HepG2 (cell line): ENCODE measurements around the gene FABP1. TPM values are rescaled to one million over a fixed set of nuclear protein-coding genes. Genes with fewer than 3 reads are reported as not detected.
A peak's percentile ranks its signal among the peaks of the same experiment; 100 is the strongest.

Experiments
- ATAC-seq: fragments of 200-7000 bp; cut with Tn5 transposase; 3 replicates; pipeline ENCODE4 v1.9.1; 2020; ENCODE audit warnings: mild to moderate bottlenecking, moderate library complexity
- BruUV-seq: library from RNA; stranded (reverse); fragments of 400-500 nt; replicated peaks from 2 replicates; lab custom pipeline; 2021; lab: Mats Ljungman, UMichigan
- CTCF ChIA-PET: fragments of 300-600 bp; formaldehyde crosslinking; extraction: SDS; loops from one replicate; lab custom pipeline; 2021; ENCODE audit warnings: low total read pairs, inconsistent platforms, low intra/inter-chr PET ratio; lab: Yijun Ruan, JAX
- POLR2A ChIA-PET: fragments of 350-600 bp; sonication (Branson Sonifier 250); formaldehyde crosslinking; loops from one replicate; lab custom pipeline; 2020; ENCODE audit warnings: antibody characterized with exemption, inconsistent platforms; lab: Yijun Ruan, JAX
- DNase-seq: peaks from one replicate; pipeline ENCODE4 v3.0.0-alpha.2; 2015; ENCODE audit warnings: low spot score
- FAIRE-seq: peaks from 3 replicates; lab custom pipeline; 2011; peaks lifted over from hg19 to GRCh38; lab: Jason Lieb, UNC
- H2AFZ ChIP-seq: one replicate; pipeline ENCODE4 v1.6.1; 2011; ENCODE audit warnings: low read length, inconsistent platforms
- H3K27ac ChIP-seq: fragments of 300-600 bp; 3 replicates; pipeline ENCODE4 v1.8.0; 2011; ENCODE audit warnings: mixed run types, mild to moderate bottlenecking, mixed read lengths, low read length, inconsistent platforms; ENCODE audit not compliant: insufficient read depth; ENCODE audit errors: extremely low read length
- H3K27me3 ChIP-seq, 2 experiments: fragments of 200-600 bp in 1 of 2; 2 replicates in 1 of 2; 3 replicates in 1 of 2; pipeline versions ENCODE4 v1.6.0 to v1.8.0; 2011; ENCODE audit warnings: low read length in 2 of 2, mild to moderate bottlenecking in 2 of 2, moderate library complexity in 2 of 2, inconsistent platforms in 1 of 2; ENCODE audit not compliant: insufficient read depth in 2 of 2, control insufficient read depth in 1 of 2
- H3K36me3 ChIP-seq, 2 experiments: fragments of 200-600 bp in 1 of 2; replicated peaks in 1 of 2; 2 replicates in 1 of 2; 3 replicates in 1 of 2; pipeline versions ENCODE4 v1.5.1 to v1.8.0; 2011; ENCODE audit warnings: low read length in 2 of 2, inconsistent platforms in 1 of 2; ENCODE audit not compliant: insufficient read depth in 2 of 2, control insufficient read depth in 1 of 2
- H3K4me1 ChIP-seq: 2 replicates; pipeline ENCODE4 v1.5.1; 2012; ENCODE audit warnings: low read length, inconsistent platforms; ENCODE audit not compliant: insufficient read depth
- H3K4me2 ChIP-seq: 2 replicates; pipeline ENCODE4 v1.6.0; 2011; ENCODE audit warnings: low read depth, low read length, inconsistent platforms
- H3K4me3 ChIP-seq, 3 experiments: fragments of 200-600 bp in 1 of 3; sonication (generic), shearing (Covaris generic) in 1 of 3; replicated peaks in 1 of 3; 2 replicates each; pipeline ENCODE4 v1.5.1; 2011 to 2016; ENCODE audit warnings: low read length in 3 of 3, inconsistent platforms in 2 of 3, low read depth in 2 of 3, mild to moderate bottlenecking in 2 of 3, control low read depth in 1 of 3, mixed read lengths in 1 of 3; ENCODE audit not compliant: insufficient read depth in 1 of 3
- H3K79me2 ChIP-seq: one replicate; pipeline ENCODE4 v1.6.1; 2011; ENCODE audit warnings: low read length, inconsistent platforms; ENCODE audit not compliant: insufficient read depth
- H3K9ac ChIP-seq: 2 replicates; pipeline ENCODE4 v1.6.0; 2011; ENCODE audit warnings: mild to moderate bottlenecking, low read depth, low read length, inconsistent platforms; ENCODE audit not compliant: insufficient read depth
- H3K9me3 ChIP-seq: 2 replicates; pipeline ENCODE4 v1.5.1; 2012; ENCODE audit warnings: mild to moderate bottlenecking, low read length
- H4K20me1 ChIP-seq: 2 replicates; pipeline ENCODE4 v1.6.0; 2011; ENCODE audit warnings: inconsistent platforms, mild to moderate bottlenecking, low read length, moderate library complexity; ENCODE audit not compliant: insufficient read depth
- ATF2 ChIP-seq: sonication (generic); formaldehyde crosslinking; IDR thresholded peaks from 2 replicates; pipeline ENCODE4 v1.4.0; 2020; ENCODE audit warnings: missing genetic modification reagents
- CHD4 ChIP-seq: fragments of 200-600 bp; sonication (generic); IDR thresholded peaks from 2 replicates; pipeline ENCODE4 v1.7.0; 2017; ENCODE audit warnings: mild to moderate bottlenecking, low read length, borderline replicate concordance
- PPARG ChIP-seq: conservative IDR thresholded peaks from 2 replicates; pipeline ENCODE4 v1.6.1; 2016; ENCODE audit warnings: missing biosample characterization, missing genetic modification reagents
- ZFP1 ChIP-seq: IDR thresholded peaks from 2 replicates; pipeline ENCODE4 v1.6.1; 2016
- ZNF296 ChIP-seq: sonication (generic); formaldehyde crosslinking; conservative IDR thresholded peaks from 2 replicates; pipeline ENCODE4 v1.5.0; 2020; ENCODE audit warnings: mild to moderate bottlenecking, missing genetic modification reagents
- ZNF709 ChIP-seq: sonication (generic); formaldehyde crosslinking; IDR thresholded peaks from 2 replicates; pipeline ENCODE4 v1.5.0; 2020; ENCODE audit warnings: mild to moderate bottlenecking, missing genetic modification reagents
- WGBS: methylation state at CpG from one replicate; pipeline ENCODE4 v1.1.6; 2017; ENCODE audit warnings: low lambda C conversion rate; 5-methylcytosine and 5-hydroxymethylcytosine counted together
- in situ Hi-C: cut with HindIII; loops from 2 replicates; pipeline ENCODE4 v1.10.0; 2017; ENCODE audit warnings: low pct_unique_long_range_greater_than_20kb; ENCODE audit not compliant: extremely low pct_ligation_motif_present
- intact Hi-C: fragments of 100-400 bp; cut with micrococcal nuclease; formaldehyde crosslinking; loops from one replicate; pipeline ENCODE4 v1.10.0; 2022; ENCODE audit not compliant: unreplicated experiment
- polyA plus RNA-seq, 8 experiments: library from polyadenylated mRNA; depleted of rRNA in 3 of 8; stranded (reverse) in 7 of 8; unstranded in 1 of 8; fragments of >200 nt; fragmentation: Illumina TruSeq in 4 of 8; extraction: Trizol in 4 of 8; gene quantifications; 2 replicates each; pipeline versions ENCODE4 v1.2.1 to v1.2.3, GENCODE V29; 2011 to 2016; ENCODE audit warnings: low read depth in 4 of 8, missing spikeins in 1 of 8, mixed read lengths in 1 of 8; ENCODE audit not compliant: insufficient read depth in 1 of 8
- total RNA-seq, 5 experiments: library from RNA; depleted of rRNA; stranded (reverse); fragments of >200 nt; fragmentation: Illumina TruSeq; extraction: Trizol; gene quantifications; 2 replicates each; pipeline ENCODE4 v1.2.3, GENCODE V29; 2016; ENCODE audit warnings: low read depth in 1 of 5

FABP1 gene
- total and polyA plus RNA-seq, 2 of the 13 experiments (the other 11 are each of a cell fraction or from before 2014, with no cell fraction given): 644 to 1,608 TPM

- no peak for TF ChIP-seq ATF2 (CRISPR knock-in tag)
- no peak for TF ChIP-seq ZNF296 (CRISPR knock-in tag)
- no peak for TF ChIP-seq PPARG (CRISPR knock-in tag)
Measured at GRCh38 chr2:88144271-88144670, 16.4 kb upstream of the FABP1 start (continued).

GRCh38 chr2:88141952-88142351 lies 14.1 kb upstream of the FABP1 start:
- Histone ChIP-seq H3K9ac (no peak overlapping the region), H3K79me2 (no peaks in the 10 kb centered on the region), H3K4me3 (no peak overlapping the region), H3K27me3 (no peaks in the 10 kb centered on the region), H3K4me1 (peaks cover 72% of the 10 kb centered on the region), H4K20me1 (no peaks in the 10 kb centered on the region), H3K4me2 (no peak overlapping the region), H3K27ac (no peak overlapping the region), H3K36me3 (no peaks in the 10 kb centered on the region), H3K9me3 (peaks cover 28% of the 10 kb centered on the region), H2AFZ (no peak overlapping the region)
- CTCF ChIA-PET: no interaction called here
- DNase-seq: no peak
- TF ChIP-seq ZNF709 (CRISPR knock-in tag) (peak; percentile 98), CHD4 (0 out of 2 replicates have a peak, but pooled peaks have one; percentile 21), ZFP1 (CRISPR knock-in tag) (no peak)
- no peak for FAIRE-seq
- intact Hi-C loops: no loop called here
- no TSS peak for BruUV-seq
- in situ Hi-C loops: no loop called here
- ATAC-seq: no peak
- 100% methylated on average over 2 of the region's 2 CpGs for WGBS
- POLR2A ChIA-PET: interaction anchor here (0.7 to 1.8 kb wide), 4 partner anchors 11 to 126 kb away, joined by 3 to 4 read pairs (median 3); partner anchors contain the start of genes FABP1 and RNU2-63P
